Stimulated activated CD4-positive, alpha-beta T cell treated with anti-CD3 and anti-CD28 coated beads, Interleukin-2, amount 100 ng/mL, for 48 hours (primary cell): Measurements from ENCODE around the gene CXCL10.
"Not testable (repeated sequence)": the region's sequence is repeated elsewhere in the genome, so short reads cannot be mapped to it uniquely, and the experiment has no call there.

Experiments
- DNase-seq, 2 donors: peaks; one replicate each; pipeline ENCODE4 v3.0.0-alpha.2; 2020

CXCL10 gene

DNA sequence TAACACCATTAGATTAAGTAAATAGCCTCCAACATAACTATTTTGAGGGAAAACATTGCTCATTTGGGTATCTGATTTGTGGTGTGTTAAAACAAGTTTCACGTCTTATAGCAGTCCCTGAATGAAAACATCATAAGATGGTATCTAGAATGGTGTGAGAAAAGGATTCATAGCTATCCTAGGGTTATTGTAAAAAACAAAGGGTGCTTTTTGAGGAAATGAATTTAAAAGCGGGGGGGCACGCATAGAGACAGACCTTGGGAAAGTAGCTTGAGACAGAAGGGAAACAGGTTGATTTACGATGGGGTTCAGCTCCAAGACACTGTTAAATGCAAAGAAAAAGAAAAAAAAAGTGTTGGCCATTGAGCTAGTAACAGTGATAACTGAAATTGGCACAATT lies 768 bp upstream of the CXCL10 start:
- DNase-seq: no peak

DNA sequence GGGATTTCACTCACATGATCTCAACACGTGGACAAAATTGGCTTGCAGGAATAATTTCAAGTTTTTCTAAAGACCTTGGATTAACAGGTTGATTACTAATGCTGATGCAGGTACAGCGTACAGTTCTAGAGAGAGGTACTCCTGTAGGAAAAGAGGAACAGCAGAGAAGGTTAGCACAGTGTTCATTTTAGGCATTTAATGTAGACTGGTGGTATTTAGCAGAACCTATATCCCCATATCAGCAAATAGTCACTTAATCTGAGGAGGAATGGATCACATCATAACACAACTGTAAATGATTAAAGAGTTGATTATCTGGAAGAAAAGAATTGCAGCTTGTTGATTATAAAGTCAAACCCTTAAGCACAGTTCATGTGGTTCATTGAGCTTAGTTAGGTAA lies 620 bp downstream of the CXCL10 start:
- DNase-seq: no peak

DNA sequence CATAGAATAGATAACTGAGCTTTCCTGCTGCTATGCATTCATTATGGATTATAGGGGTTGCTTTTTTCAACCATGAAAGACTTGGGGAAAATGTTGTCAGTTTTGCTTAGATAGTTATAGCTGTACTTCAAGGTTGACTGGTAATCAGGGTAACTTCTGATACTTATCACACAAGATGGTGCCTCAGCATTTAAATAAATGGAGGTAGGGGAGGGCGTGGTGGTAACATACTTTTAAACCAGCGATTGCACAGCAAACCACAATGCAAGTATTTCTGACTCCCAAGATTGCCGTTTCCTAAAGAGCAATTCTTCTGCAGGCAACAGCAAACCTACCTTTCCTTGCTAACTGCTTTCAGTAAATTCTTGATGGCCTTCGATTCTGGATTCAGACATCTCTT lies 1.3 kb downstream of the CXCL10 start:
- no peak for DNase-seq

DNA sequence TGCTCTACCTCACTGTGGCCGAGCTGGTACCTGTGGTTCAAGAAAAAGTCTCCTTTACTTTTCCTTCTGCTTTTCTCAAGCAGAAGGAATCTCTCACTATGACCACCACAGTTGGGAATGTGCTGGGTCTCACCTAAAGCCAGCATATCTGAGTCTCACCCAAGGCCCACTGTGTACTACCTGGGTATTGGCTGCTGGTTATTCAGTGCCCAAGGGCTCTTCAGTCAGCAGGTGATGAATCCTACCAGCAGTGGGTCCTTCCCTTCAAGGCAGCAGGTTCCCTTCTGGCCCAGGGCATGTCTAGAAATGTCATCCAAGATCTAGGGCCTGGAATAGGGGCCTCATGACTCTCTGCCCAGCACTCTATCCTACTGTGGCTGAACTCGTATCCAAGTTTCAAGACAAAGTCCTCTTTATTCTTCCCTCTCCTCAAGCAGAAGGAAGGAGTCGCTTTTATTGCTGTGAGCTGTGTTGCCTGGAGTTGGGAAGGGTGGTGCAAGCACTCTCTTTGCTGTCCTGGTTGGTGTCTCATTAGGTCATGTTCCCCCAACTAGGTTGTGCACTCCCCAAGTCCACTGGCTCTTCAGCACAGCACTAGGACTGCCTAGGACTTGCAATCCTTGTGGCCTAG lies 6.1 kb downstream of the CXCL10 start:
- DNase-seq: no peak

DNA sequence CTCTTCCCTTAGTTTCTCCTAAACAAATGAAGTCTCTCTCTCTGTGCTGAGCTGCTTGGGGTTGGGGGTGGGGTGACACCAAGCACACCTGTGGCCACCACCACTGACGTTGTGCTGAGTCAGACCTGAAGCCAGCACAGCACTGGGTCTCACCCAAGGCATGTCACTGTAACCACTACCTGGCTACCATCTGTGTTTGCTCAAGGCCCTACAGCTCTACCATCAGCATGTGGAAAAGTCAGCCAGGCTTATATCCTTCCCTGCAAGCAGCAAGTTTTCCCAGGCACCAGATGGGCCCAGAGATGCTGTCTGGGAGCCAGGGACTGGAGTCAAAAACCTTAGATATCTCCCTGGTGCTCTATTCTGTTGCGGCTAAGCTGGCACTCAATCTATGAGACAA lies 6.9 kb downstream of the CXCL10 start:
- DNase-seq: no peak

DNA sequence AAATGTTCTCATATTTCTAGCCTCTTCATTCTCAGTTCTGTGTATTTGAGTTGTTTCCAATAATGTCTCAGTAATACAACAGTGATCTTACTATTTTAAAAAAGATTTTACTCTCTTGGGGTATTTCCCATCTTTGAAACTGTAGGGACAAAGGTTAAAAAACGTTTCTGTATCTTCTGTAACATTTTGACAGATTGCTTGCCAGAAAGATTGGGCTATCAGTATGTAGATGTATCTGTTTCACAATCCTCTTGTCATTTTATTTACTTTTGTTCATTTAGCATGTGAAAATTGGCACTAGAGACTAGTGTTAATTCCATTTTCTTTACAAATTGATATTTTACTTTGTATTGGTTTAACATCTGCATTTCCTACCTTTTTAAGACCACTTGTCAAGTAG lies 9.8 kb downstream of the CXCL10 start:
- no peak for DNase-seq

DNA sequence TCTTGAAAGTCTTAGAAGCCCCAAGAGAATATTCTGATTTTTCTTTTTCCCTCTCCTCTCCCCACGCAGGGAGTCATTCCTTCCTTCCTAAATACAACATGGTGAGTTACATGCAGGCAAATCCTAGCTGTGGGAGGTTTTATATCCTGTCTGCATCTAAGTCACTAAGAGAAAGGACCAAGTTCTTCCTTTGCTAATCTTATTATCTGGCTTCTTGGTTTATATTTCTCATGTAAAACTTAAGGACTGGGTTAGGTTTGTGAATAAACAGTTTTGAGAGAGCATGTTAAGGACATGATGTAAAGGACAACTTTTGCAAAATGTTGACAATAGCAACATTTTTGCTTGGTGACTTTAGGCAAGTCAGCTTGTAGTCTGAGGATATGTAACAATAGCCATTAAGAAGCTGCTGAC lies 10.9 kb downstream of the CXCL10 start:
- no peak for DNase-seq

DNA sequence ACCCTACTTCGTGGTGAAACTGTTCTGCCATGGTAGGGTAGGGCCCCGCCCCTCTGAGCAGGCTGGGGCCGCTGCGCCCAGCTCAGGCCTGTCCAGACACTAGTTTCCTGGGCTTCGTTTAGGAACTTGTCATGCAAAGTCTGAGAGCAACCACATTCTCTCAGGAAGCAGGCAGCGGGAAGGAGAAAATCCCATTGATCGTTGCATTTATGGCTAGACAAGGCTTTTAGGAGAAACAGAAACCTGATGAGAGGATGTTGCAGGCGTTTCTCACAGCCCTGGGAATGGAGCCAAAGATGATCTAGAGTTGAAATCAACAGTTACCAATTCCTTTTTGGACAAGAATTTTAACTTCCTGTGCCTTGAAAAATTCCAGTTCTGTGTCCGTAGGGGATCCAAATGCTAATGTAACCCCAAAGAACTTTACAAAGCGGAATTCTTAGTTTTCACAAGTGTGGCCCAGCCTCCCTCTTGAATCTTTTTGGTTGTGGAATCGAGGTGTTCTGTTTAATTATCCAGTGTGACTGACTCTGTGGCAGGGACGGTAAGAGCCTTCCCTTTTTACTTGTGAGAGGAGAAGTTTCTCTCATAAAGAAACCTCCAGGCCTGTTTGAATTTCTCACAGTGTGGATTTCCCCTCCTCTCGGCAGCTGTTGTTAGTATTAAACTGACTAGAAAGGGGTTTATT lies 11.5 kb downstream of the CXCL10 start:
- DNase-seq: no peak

DNA sequence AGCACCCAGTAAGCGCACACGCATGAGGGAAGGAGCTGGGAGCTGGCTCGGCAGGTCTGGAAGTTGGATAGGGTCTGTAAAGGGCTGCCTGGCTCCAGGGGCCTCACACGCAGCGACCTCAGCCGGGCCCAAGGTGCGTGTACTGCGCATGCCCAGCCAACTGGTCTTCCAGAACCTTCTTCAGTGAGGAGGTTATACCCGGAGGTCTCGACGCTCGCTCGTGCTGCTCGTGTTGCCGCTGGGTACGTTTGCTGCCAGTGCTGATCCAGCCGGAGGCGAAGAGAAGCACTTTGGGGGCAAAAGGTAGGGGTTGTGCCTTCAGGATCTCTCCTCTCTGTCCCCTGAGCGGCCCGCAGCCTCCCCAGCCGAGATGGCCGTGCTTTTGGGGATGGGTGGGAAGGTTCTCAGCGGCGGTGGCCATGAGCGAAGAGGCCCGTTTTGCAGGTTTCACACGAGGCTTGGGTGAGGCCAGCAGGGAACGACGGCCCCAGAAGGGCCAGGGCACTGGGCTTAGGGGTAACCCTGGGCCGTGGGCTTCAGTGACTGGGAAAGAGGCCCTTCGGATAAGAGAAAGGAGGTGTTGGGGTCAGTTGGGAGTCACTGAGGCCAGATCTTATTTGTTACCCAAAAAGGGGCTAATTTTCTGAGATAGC lies 12.2 kb downstream of the CXCL10 start:
- DNase-seq: no peak

DNA sequence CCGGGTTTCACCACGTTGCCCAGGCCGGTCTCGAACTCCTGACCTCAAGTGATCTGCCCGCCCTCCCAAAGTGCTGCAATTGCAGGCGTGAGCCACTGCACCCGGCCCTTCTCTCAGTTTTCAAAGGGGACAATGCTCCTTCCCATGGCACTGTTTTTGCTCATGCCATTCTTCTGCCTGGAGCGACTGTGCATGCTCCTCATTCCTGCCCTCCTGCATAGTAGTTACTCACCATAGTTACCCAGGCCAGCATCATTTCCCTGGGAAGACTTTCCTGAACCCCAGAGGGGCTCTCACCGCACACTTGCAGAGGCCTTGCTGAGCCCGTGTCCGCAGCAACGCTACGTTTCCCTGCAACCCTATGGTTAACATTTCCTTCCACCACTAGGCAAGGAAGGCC lies 12.7 kb downstream of the CXCL10 start:
- no peak for DNase-seq

DNA sequence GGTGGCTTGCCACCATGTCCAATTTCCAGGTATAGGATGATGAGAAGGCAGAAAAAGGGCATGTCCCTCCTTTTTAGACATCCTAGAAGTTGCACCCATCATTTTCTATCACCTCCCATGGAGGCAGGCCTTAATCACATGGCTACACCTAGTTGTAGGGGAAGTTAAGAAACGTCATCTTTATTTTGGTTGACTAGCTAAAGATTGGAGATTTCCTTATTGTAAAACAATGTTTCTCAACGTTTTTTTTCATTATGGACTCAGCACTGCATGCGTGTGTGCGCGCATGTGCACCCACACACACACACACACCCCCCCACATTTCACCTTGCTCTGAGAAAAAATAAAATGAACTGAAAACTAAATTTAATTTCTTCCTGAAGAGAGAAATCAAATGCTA lies 14.0 kb downstream of the CXCL10 start:
- DNase-seq: no peak

DNA sequence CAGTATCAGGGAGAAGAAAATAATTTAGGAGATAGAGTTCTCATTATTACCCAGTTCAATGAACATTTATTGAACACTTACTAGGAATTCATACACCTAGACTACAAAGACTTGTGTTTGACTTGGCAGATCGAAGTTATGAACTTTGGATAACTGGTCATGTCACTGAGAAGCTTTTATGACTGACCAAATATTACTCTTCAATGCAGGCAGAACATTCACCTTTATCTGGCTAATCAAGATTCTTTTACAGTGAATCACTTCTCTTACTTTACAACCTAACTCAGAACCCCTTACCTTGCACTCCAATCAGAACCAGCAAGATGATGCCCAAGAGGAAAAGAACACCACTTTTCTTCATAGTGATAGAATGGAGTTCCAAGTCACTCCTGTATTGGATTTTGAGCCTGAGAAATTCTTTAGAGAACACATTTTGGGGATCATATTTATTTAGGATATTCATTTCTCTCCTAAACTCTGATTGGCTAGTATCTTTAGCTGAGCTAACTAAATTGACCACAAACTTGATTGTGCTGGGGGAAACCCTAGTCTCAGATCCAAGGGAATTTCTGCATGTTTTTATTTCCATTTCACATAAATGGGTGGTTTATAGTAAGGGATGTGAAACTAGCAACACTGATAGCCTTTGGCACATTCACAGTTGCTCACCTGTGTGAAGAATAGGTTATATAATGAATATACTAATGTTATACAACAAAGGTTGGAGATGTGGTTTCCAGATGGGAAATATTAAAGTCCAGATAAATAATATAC lies 16.0 kb downstream of the CXCL10 start, which contains the start of gene CXCL9:
Gene CXCL9, minus strand, starts transcription at position 421 of the 774 bp plus-strand sequence. Its CDS starts 60 bp downstream, at position 361.
- DNase-seq: no peak

DNA sequence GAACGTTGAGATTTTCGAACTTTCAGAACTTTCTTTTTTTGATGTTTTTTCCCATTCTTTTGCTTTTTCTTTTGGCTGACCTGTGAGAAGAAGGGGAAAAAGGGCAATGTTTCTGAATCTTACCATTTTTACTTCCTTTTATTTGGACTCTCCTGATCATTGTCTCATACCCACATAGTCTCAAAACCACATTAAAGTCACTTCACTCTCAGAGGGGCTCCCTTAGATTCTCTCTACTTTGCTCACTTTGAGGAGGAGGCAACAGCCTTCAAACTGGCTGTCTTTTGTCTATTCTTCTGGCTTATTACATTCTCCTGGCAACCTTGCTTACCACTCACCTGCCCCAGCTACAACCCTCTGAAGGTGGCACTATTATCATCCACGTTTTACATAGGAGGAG lies 19.7 kb downstream of the CXCL10 start:
- DNase-seq: no peak

DNA sequence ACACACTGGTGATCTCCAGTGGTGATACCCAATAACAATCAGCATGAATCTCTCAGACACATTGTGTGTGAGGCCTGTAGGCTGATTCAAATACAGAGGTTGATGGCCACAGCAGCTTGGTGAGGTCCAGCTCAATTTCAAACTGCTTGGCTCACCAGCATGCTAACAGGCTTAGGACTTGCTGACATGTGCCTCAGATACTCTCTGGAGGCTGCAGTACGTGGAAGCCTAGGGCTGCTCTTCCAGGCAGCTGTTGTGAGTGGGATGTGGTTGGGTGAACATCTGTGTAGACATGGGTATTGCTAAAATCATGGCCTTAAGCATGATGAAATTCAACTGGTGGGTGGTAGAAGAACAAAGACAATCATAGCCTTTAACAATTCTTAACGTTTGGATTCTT lies 20.3 kb downstream of the CXCL10 start:
- DNase-seq: no peak

DNA sequence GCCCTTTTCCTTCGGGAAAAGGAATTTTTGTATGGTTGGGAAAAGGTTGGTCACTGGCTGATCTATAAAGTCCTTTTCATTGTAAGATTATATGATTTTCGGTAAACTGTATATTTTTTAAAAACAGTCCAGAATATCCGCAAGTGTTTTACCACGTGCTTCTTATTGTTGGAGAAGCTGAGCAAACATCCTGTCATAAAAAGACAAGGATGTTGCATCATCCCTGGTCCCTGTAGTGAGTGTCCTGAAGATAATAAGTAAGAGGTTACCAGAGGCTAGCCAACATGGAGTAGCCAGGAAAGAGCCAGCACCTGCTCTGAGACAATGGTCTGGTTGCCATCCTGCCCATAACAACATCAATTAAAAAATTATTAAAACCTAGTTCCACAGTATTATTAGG lies 21.1 kb downstream of the CXCL10 start:
- DNase-seq: no peak

DNA sequence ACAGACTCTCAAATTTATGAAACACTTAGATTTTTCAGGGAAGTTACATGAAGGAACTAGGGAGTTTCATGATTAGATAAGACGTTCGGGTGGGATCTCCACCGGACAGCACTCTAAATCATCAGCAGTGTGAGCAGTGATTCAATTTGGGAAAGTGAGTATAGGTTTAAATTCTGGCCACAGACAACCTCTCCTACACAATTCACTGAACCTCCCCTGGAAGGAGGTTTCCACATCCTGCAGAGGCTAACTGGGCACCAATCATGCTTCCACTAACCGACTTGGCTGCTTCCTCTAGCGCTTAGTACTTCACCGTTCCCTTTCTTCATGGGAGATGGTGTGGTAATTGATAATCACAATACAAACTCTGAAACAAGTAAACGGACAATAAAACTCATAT lies 21.6 kb downstream of the CXCL10 start:
- no peak for DNase-seq

DNA sequence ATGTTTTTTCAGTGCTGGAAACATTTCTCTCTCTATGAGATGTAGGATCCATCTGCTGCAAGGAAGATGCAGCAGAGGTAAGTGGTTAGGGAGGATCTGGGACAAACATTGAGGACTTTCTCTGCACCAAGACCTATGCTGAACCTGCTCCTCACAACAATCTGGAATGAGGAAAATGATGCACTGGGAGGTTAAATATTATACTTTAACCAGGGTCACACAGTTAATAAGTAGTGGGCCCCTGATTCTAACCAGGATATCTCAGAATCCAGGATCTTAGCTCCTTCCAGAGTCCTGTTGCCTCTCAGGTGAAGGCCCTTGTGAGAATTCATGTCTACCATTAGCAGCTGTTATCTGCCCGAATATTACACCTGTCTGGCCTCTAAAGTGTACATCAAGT lies 23.0 kb downstream of the CXCL10 start:
- no peak for DNase-seq

DNA sequence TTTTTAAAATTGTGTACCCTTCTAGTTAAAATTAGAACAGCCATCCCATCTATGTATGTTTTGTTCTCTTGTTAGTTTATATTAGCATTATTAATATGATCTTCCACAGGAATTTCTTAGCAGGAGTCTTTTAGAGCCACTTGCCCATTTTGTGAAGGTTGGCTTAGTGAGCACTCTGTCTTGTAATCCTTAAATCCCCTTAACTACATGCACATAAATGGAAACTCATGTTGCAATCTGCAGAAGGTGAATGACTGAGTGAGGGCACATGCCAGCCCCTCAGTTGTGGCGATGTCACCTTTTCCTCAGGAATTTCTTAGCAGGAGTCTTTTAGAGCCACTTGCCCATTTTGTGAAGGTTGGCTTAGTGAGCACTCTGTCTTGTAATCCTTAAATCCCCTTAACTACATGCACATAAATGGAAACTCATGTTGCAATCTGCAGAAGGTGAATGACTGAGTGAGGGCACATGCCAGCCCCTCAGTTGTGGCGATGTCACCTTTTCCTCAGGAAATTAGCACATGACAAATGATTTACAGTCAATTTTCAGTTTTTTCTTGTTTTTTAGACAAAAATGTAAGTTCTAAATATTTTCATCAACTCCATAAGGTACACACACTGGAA lies 24.7 kb downstream of the CXCL10 start:
- not testable (repeated sequence) for DNase-seq

DNA sequence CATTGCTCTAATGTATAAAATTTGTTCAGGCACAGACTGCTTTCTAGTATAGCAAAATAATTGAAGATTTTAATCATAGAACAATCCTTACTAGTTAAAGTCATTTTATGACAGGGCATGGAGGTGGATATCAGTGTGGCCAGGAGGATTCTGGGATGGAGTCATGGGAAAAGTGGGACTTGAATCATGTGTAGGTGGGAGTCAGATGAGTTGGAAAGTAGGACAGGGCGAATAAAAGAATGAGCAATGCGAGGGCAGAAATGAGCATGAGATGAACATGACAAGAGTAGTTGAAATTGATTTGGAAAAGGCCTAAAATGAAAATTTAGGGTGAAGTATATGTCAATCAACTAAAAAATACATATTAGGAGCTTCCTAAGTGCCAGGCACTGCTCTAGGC lies 25.4 kb downstream of the CXCL10 start:
- DNase-seq: no peak

DNA sequence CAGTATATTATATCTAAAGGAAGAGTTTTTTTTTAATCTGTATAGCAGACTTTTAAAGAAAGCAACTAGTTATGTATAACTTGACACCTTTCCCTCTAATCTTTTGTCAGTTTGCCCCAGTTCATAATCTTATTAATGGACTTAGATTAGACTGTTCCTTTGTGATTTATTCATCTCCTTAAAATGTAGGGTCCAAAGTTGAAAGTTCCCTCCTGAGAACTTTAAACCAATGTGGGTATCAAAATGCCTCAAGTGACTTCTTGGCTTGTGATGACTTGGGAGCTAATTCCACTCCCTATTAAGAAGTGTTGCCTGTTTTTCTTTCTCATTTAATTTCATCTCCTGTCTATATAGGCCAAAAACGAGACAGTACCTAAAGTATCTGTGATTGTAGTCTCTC lies 26.2 kb downstream of the CXCL10 start:
- DNase-seq: no peak

DNA sequence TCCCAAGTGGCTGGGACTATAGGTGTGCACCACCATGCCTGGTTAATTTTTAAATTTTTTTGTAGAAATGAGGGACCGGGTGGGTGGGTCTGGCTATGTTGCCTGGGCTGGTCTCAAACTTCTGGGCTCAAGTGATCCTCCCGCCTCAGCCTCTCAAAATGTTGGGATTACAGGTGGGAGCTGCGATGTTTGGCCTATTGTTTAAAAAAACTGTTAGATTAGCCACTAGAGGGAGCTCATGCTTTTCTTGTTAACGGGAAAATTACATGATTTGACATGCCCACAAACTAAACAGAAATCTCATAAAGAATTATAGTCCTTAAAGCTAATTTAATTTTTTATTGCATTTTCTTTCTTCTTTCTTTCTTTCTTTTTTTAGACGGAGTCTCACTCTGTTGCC lies 27.6 kb downstream of the CXCL10 start:
- DNase-seq: no peak

DNA sequence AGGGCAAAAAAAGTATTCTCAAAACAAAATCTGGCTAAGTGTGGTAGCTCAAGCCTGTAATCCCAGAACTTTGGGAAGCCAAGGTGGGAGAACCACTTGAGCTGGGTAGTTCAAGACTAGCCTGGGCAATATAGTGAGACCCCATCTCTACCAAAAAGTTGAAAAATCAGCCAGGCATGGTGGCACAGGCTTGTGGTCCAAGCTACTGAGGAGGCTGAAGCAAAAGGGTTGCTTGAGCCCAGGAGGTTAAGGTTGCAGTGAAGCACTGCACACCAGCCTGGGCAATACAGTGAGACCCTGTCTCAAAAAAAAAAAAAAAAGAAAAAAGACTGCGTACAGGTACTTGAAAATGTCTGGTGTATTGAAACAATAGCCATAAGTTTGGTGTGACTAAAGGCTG lies 30.8 kb downstream of the CXCL10 start:
- DNase-seq: no peak

DNA sequence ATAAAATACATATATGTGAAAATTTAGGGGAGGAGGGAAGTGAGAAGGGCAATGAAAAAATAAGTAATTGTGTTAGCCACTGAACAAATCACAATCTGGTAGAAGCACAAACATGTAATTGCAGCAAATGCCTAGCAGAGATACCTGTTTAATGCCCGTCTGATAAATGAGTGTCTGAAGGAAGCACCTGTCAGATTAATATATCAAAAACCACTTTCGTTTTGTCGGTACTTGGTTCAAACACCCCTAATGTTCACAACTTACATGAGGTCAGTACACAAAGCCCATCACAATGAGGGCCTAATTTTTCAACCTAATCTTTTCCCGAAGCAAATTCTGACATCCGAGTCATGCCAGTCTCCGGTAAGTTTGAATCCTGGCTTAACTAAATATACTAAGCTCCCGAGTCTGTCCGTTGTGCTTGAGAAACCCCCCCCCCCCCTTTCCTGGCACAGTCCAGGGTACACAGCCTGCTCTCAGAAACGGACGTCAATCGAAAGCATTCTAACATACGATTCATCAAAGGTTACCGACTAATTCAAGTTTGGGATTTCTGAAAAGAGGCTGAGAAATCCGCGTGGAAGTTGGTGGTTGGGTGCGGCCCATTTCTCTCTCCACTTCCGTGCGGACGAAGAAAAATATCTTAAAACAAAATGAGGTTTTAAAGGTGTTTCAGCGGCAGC lies 33.3 kb downstream of the CXCL10 start:
- no peak for DNase-seq
